Activated CD8-positive, alpha-beta memory T cell treated with anti-CD3 and anti-CD28 coated beads for 36 hours (primary cell): ENCODE data around the gene NLRC5. TPM values are rescaled to one million over a fixed set of nuclear protein-coding genes. Genes with fewer than 3 reads are reported as not detected.

Experiments
- CTCF ChIA-PET: fragments of 350-600 bp; sonication (Branson Sonifier 250); formaldehyde crosslinking; loops from one replicate; lab custom pipeline; 2021; ENCODE audit warnings: antibody characterized with exemption; lab: Charles Lee
- POLR2A ChIA-PET: fragments of 350-600 bp; sonication (Branson Sonifier 250); formaldehyde crosslinking; loops from one replicate; lab custom pipeline; 2021; ENCODE audit warnings: antibody characterized with exemption; lab: Charles Lee
- total RNA-seq, 2 experiments: library from RNA; stranded (reverse); gene quantifications; one replicate each; pipeline ENCODE4 v1.2.3, GENCODE V29; 2021

NLRC5 gene
- total RNA-seq, 2 experiments from 2014 or later: 118 to 121 TPM

DNA sequence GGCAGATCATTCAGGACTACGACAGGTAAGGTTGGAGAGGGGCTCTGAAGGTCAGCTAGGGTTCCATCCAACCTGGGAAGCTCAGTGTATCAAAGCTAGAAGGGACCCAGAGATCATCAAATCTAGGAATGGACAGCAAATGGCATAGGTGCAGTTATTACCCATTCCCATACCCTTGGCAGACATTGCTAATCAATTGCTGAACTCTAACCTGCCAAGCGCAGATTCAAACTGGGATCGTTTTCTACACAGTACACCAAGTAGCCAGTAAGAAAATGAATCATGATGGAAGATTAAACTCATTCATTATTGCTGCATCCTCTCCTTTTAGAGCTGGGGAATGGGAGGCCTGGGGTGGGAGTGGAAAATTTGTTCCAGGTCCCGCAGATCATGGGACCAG is 136.6 kb downstream of the NLRC5 start:
- POLR2A ChIA-PET: interaction anchor here (0.5 kb wide), 1 partner anchor 27 kb away, joined by 3 read pairs; no protein-coding TSS in a partner anchor
- CTCF ChIA-PET: interaction anchor here (1.5 kb wide), 1 partner anchor 16 kb away, joined by 4 read pairs; no protein-coding TSS in a partner anchor

DNA sequence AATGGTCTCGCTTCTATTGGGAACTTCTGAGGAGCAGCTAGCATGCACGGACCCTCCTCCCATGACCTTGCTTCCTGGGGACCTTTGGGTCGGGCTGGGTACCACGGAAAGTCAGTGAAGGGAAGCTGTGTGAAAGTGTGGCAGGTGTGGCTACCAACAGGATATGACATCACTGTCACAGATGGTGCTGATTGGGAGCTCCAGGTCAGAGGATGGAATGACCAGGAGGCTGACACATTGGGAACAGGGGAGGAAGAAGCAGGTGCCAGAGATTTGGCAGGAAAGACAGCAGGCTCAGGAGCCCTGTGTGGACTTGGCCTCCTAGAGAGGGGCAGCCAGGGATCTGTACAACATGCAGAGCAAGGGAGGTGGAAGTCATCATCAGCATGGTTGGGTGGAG is 137.1 kb downstream of the NLRC5 start:
- ChIA-PET CTCF (interaction anchor here (0.5 to 1.5 kb wide), 2 partner anchors 15 to 33 kb away, joined by 3 to 4 read pairs; no protein-coding TSS in a partner anchor), POLR2A (interaction anchor here (0.5 kb wide), 1 partner anchor 27 kb away, joined by 3 read pairs; no protein-coding TSS in a partner anchor)

DNA sequence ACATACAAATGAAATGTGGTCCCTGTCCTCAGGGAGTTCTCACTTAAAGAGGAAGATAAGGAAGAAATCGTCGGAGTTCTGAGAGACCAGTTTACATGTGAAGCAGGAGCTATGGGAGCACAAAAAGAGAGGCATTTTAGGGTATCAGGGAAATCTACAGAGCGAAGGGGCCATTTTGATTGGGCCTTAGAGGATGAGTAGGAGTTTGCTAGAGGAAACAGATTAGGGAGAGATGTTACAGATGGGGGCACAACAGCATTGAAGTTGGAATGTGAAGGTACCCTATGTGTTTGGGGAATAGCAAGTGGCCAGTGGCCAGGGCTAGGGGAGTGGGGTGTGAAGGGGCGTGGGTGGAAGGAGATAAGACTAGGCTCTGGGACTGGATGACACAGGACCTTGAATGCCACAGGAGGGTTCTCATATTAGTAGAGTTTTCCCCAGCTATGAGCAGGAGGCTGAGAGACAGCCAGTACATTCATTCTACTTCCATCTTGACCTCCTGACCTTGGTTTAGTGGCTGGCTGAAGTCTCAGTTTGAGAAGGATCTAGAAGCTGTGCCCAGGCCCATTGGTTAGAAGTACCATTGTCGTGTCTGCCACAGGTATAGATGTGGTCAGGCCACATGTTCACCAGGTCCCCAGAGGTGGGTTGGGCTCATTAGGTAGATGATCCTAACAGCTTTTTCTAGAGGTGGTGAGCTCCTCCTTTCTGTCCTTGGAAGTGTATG is 137.8 kb downstream of the NLRC5 start:
- ChIA-PET CTCF (interaction anchor here (0.5 to 2.6 kb wide), 3 partner anchors 34 to 43 kb away, joined by 3 to 13 read pairs (median 3); partner anchors contain the start of gene CPNE2), POLR2A (interaction anchor here (1.0 kb wide), 1 partner anchor 189 kb away, joined by 3 read pairs; no protein-coding TSS in a partner anchor)

DNA sequence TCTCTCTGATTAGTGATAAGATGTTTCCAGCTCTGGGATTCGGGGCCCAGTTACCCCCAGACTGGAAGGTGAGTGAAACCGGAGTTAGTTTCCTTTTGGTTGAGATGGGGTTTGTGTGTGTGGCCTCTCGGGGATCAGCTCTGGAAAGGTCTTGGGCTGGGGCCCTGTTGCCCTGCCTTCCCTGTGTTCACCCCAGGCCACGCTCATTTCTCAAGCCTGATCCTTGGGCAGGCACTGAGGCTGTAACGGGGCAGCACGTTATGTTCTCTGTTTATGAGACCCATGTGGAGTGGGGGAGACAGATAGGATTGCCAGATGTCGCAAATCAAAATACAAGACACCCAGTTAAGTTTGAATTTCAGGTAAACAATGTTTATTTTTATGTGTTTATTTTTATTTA is 138.5 kb downstream of the NLRC5 start:
- ChIA-PET CTCF (interaction anchor here (1.4 to 2.6 kb wide), 2 partner anchors 36 to 44 kb away, joined by 3 to 13 read pairs; partner anchors contain the start of gene CPNE2), POLR2A (interaction anchor here (1.0 kb wide), 1 partner anchor 189 kb away, joined by 3 read pairs; no protein-coding TSS in a partner anchor)

DNA sequence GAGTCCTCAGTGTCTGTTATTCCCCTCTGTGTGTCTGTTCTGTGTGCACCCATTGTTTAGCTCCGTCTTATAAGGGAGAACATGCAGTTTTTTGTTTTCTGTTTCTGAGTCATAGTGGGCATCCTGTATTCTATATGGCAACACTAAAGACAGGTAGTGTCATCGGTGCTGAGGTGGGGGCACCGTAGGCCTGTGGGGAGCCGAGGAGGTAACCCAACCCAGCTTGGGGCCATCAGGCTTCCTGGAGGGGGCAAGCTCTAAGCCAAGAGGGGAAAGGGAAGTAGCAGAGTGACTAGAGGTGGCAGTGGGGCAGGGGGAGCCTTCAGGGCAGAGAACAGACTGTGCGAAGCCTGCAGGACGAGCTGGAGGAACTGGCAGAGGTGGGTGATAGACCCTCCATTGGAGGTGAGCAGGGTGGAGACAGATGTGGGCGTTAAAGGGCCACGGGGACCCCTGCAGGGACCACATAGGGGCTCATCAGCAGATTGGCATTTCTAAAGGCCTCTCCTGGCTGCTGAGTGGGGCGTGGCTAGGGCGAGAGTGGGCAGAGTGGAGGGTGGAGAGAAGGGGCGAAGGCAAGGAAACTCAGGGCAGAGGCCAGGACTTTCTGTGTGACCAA is 139.5 kb downstream of the NLRC5 start:
- POLR2A ChIA-PET: interaction anchor here (0.6 kb wide), 1 partner anchor 319 kb away, joined by 3 read pairs; no protein-coding TSS in a partner anchor
- CTCF ChIA-PET: interaction anchor here (0.8 to 2.6 kb wide), 3 partner anchors 8 to 45 kb away, joined by 4 to 13 read pairs (median 4); partner anchors contain the start of gene CPNE2

DNA sequence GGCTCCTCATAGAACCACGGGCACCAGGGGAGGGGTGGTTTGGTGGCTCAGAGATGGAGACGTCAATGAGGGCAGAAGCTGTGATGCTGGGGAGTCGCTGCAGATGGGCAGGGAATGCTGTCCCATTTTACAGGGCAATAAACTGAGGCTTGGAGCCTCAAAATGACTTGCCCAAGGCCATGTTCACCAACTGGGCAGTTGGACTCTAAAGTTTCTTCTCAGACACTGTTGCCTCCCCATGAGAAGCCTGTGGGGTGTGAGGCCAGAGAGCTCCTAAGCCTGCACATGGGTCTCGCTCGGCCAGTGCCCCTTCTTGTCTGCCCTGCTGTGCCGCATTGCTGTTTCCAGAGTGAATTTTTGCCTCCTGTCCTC is 141.6 kb downstream of the NLRC5 start:
- ChIA-PET POLR2A (interaction anchor here (0.5 kb wide), 1 partner anchor 129 kb away, joined by 3 read pairs; no protein-coding TSS in a partner anchor), CTCF (no interaction called here)

DNA sequence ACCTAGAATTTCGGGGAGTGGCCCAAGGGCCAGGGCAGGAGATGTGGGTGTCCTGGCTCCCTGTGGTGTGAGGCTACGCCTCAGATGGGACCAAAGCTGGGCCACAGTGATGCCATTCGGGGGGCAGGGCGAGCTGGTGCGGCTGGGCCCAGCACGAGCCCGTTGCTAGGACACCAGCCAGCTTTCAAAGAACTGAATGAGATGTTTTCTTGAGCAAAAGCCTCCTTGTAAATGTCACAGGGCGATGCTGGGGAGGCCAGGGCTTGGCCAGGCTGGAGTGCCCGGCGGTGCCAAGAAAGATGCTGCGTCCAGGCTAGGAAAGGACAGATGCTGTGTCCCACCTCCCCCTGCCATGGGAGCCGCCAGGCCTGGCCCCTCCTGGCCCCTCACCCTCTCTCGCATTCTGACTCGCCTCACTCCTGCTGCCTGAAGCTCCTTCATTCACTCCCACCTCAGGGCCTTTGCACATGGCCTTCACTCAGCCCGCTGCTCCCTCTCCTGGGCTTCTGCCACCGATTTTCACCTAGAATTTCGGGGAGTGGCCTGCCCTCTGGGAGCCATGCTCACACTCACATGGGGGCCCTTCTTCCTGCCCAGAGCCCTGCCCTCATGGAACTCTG is 142.1 kb downstream of the NLRC5 start:
- ChIA-PET CTCF (no interaction called here), POLR2A (no interaction called here)

DNA sequence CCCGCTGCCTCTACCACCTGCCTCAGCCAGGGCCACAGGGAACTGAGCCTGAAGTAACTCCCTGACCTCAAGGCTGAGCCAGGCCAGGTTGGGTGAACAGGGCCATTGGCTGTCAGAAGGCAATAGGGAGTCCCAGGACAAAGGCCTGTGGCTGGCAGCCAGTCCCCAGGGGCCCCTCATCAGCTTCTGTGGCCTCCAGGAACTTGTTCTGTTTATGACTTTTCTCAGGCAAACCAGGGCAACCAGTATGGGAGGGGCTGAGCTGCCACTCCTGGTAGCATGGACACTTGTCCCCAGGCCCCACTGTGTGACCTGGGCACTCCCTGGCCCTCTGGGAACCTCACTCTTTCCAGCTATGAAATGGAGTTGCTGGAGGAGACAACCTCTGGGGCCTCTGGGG is 143.1 kb downstream of the NLRC5 start:
- ChIA-PET CTCF (no interaction called here), POLR2A (no interaction called here)

DNA sequence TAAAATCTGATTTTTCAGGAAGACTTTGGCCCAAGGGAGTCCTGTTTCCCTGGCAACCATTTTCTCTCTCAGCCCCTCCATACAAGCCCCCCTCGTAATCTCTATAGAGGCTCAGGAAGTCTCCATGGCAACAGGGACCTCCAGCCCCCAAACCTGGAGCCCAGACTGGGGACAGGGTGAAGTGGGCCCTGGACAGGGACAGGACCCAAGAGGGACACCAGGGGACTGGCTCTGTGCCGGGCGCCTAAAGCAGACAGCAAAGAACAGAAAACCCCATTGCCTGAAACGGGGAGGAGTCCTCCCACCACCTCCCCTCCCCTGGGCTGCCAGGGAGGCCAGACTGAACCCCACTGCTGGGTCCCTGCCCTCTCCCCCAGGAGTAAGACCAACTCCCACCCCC is 143.7 kb downstream of the NLRC5 start:
- ChIA-PET CTCF (no interaction called here), POLR2A (no interaction called here)

Other genes with a start within 250 kb of the NLRC5 start
- gene SLC12A3, start 124.3 kb upstream of the NLRC5 start, total RNA-seq: not detected
- gene HERPUD1, start 57.4 kb upstream of the NLRC5 start, total RNA-seq: 100 to 1,000 TPM; 133 to 140 TPM
- under 1 TPM in 1 of 2 experiments, not detected in 1; 0.13 TPM for gene CETP, start 27.6 kb upstream of the NLRC5 start, total RNA-seq
- gene CPNE2, start 103.0 kb downstream of the NLRC5 start, total RNA-seq: 1 to 10 TPM; 4.8 to 7.1 TPM
- gene PSME3IP1, start 196.5 kb downstream of the NLRC5 start, total RNA-seq: 100 to 1,000 TPM; 104 to 108 TPM
- gene RSPRY1, start 196.8 kb downstream of the NLRC5 start, total RNA-seq: 10 to 100 TPM; 33.3 to 34.7 TPM